Hepatocyte (in vitro differentiated cells): ENCODE measurements around the gene SRSF8. TPM values are rescaled to one million over a fixed set of nuclear protein-coding genes. Genes with fewer than 3 reads are reported as not detected.
A peak's percentile ranks its signal among the peaks of the same experiment; 100 is the strongest.
"Not testable (repeated sequence)": the region's sequence is repeated elsewhere in the genome, so short reads cannot be mapped to it uniquely, and the experiment has no call there.

ENCODE experiments used
- DNase-seq: peaks from one replicate; pipeline ENCODE4 v3.0.0-alpha.2; 2016; ENCODE audit warnings: low spot score
- H2AFZ ChIP-seq: fragments of 200-600 bp; sonication (generic); 2 replicates; pipeline ENCODE4 v1.6.0; 2016; ENCODE audit warnings: antibody characterized with exemption, mild to moderate bottlenecking
- H3K27ac ChIP-seq: fragments of 200-600 bp; sonication (generic); 2 replicates; pipeline ENCODE4 v1.5.1; 2016; ENCODE audit warnings: mild to moderate bottlenecking
- H3K27me3 ChIP-seq: fragments of 200-600 bp; sonication (generic); 2 replicates; pipeline ENCODE4 v1.6.1; 2016
- H3K36me3 ChIP-seq: fragments of 200-600 bp; sonication (generic); replicated peaks from 2 replicates; pipeline ENCODE4 v1.5.1; 2016; ENCODE audit warnings: low read depth; ENCODE audit not compliant: insufficient read depth
- H3K4me1 ChIP-seq: fragments of 200-600 bp; sonication (generic); 2 replicates; pipeline ENCODE4 v1.5.1; 2016; ENCODE audit warnings: mild to moderate bottlenecking, moderate library complexity; ENCODE audit not compliant: insufficient read depth
- H3K4me2 ChIP-seq: fragments of 200-600 bp; sonication (generic); 2 replicates; pipeline ENCODE4 v1.6.0; 2016
- H3K4me3 ChIP-seq: fragments of 200-600 bp; sonication (generic); 2 replicates; pipeline ENCODE4 v1.5.1; 2016; ENCODE audit warnings: mild to moderate bottlenecking
- H3K79me2 ChIP-seq: fragments of 200-600 bp; sonication (generic); 2 replicates; pipeline ENCODE4 v1.6.0; 2017; ENCODE audit warnings: mild to moderate bottlenecking
- H3K9me2 ChIP-seq: fragments of 200-600 bp; sonication (generic); replicated peaks from 2 replicates; pipeline ENCODE4 v1.6.0; 2017; ENCODE audit warnings: mild to moderate bottlenecking; ENCODE audit not compliant: insufficient read depth
- H3K9me3 ChIP-seq: fragments of 200-600 bp; sonication (generic); 2 replicates; pipeline ENCODE4 v1.5.1; 2016; ENCODE audit warnings: low read depth, mild to moderate bottlenecking
- H4K20me1 ChIP-seq: fragments of 200-600 bp; sonication (generic); 2 replicates; pipeline ENCODE4 v1.6.0; 2016; ENCODE audit warnings: mild to moderate bottlenecking; ENCODE audit not compliant: insufficient read depth, poor library complexity, severe bottlenecking
- EZH2 ChIP-seq: fragments of 200-600 bp; sonication (generic); IDR thresholded peaks from 2 replicates; pipeline ENCODE4 v1.6.1; 2016; ENCODE audit warnings: antibody characterized with exemption, mild to moderate bottlenecking, borderline replicate concordance
- EZH2phosphoT487 ChIP-seq: fragments of 200-600 bp; sonication (generic); IDR thresholded peaks from one replicate; pipeline ENCODE4 v1.6.1; 2018; ENCODE audit warnings: antibody characterized with exemption, mild to moderate bottlenecking, low read depth, moderate library complexity; ENCODE audit not compliant: unreplicated experiment, severe bottlenecking
- WGBS: methylation state at CpG from one replicate; pipeline ENCODE4 v1.1.6; 2016; ENCODE audit warnings: low lambda C conversion rate; ENCODE audit errors: missing lambda C conversion rate; 5-methylcytosine and 5-hydroxymethylcytosine counted together
- polyA plus RNA-seq: library from polyadenylated mRNA; unstranded; fragments of >200 nt; fragmentation: Nextera tagmentation; extraction: Ambion mirVana; gene quantifications from 2 replicates; pipeline ENCODE4 v1.2.1, GENCODE V29; 2016
- total RNA-seq: library from RNA; depleted of rRNA; stranded (reverse); fragments of >200 nt; gene quantifications from 2 replicates; pipeline ENCODE4 v1.2.3, GENCODE V29; 2014
- TF ChIP-seq, protein P1 (sequence below): fragments of 200-600 bp; sonication (generic); IDR thresholded peaks from 2 replicates; pipeline ENCODE4 v1.5.1; 2016; ENCODE audit warnings: antibody characterized with exemption, mild to moderate bottlenecking; ENCODE audit not compliant: poor library complexity

The SRSF8 gene
- total and polyA plus RNA-seq, 2 experiments from 2014 or later, result 48.2 to 52.0 TPM

DNA sequence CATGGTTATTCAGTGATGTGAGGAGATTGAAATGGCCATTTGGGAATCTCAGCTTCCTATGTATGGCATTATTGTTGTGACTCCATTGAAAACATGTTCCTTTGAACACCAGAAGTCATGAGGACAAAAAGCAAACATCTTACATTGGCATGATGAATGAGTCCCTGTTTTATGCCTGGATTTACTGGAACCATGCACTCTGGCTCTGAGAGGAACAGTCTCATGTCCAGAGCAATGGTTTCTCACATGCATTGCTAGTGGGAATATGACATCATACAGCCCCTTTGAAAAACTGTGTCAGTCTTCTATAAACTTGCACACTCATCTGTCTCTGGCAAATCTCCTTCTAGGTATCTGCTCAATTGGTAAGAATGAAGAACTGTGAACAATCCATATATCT lies 20.9 kb upstream of the SRSF8 start:
- Histone ChIP-seq H3K27me3 (no peaks in the 10 kb centered on the region), H3K4me1 (peaks cover 4% of the 10 kb centered on the region), H3K79me2 (no peaks in the 10 kb centered on the region), H3K4me2 (no peak overlapping the region), H3K4me3 (no peak overlapping the region), H3K9me2 (no peaks in the 10 kb centered on the region), H3K36me3 (no peaks in the 10 kb centered on the region), H4K20me1 (no peaks in the 10 kb centered on the region), H2AFZ (no peak overlapping the region), H3K27ac (no peak overlapping the region), H3K9me3 (no peaks in the 10 kb centered on the region)
- no peak for TF ChIP-seq EZH2phosphoT487
- no peak for TF ChIP-seq EZH2
- TF ChIP-seq, protein P1, sequence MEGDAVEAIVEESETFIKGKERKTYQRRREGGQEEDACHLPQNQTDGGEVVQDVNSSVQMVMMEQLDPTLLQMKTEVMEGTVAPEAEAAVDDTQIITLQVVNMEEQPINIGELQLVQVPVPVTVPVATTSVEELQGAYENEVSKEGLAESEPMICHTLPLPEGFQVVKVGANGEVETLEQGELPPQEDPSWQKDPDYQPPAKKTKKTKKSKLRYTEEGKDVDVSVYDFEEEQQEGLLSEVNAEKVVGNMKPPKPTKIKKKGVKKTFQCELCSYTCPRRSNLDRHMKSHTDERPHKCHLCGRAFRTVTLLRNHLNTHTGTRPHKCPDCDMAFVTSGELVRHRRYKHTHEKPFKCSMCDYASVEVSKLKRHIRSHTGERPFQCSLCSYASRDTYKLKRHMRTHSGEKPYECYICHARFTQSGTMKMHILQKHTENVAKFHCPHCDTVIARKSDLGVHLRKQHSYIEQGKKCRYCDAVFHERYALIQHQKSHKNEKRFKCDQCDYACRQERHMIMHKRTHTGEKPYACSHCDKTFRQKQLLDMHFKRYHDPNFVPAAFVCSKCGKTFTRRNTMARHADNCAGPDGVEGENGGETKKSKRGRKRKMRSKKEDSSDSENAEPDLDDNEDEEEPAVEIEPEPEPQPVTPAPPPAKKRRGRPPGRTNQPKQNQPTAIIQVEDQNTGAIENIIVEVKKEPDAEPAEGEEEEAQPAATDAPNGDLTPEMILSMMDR, result no peak
- no peak for DNase-seq

DNA sequence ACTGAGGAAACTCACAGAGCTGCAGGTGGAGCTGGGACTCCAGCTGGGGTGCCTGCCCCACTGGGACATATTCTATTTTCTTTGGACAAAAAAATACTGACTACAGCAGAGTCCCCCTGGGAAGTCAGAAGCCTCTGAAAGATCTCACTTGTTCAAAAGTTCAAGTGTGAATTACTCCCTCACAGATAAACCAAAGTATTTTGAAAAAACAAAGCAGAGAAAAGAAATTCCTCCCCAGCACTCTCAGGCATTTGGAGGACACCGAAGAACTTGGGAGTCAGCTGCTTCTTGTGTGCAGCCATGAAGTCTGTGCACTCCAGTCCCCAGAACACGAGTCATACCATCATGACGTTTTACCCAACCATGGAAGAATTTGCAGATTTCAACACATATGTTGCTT lies 17.6 kb upstream of the SRSF8 start, which contains the start of gene KDM4F:
TSS of gene KDM4F (plus strand) at position 301 of the 400 bp plus-strand sequence.
- WGBS, result 83% methylated on average over 3 of the region's 3 CpGs
- not testable (repeated sequence) for H2AFZ ChIP-seq, H3K27ac ChIP-seq, H3K4me1 ChIP-seq, H3K79me2 ChIP-seq, H3K4me3 ChIP-seq, H3K4me2 ChIP-seq, H3K9me3 ChIP-seq, H3K27me3 ChIP-seq, H3K36me3 ChIP-seq, DNase-seq, H3K9me2 ChIP-seq, H4K20me1 ChIP-seq

DNA sequence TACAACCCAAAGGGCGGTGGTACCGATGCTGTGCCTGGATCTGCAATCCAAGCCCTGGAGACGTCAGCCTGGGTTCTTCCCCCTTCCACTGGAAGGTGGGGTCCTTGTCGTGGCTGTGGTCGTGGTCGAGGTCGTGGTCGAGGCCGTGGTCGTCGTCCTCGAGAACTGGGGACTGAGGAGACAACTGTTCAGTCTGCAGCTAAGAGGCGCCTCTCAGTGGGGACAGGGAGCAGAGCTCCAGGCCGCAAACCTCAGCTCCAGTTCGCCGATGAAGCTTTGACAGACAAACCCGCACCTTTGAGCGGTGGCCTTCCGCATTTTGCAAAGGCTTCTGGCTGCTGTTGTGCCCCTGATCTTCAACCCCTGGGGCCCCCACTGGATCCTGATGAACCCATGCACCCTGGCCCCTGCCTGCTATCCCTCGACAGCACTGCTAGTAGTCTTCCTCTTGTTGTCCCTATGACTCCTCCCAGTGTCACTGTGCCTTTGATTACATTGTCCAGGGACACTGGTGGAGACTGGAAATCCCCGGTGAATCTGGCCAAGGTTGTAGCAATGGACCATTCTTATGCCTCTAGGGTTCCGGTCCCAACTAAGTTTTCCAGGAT lies 16.0 kb upstream of the SRSF8 start:
- Histone ChIP-seq H3K27ac (no peak overlapping the region), H3K4me2 (no peak overlapping the region), H3K36me3 (no peaks in the 10 kb centered on the region), H3K9me3 (no peaks in the 10 kb centered on the region), H4K20me1 (no peaks in the 10 kb centered on the region), H3K27me3 (no peaks in the 10 kb centered on the region), H2AFZ (no peak overlapping the region), H3K9me2 (no peaks in the 10 kb centered on the region), H3K79me2 (no peaks in the 10 kb centered on the region), H3K4me3 (no peak overlapping the region), H3K4me1 (no peaks in the 10 kb centered on the region)
- TF ChIP-seq EZH2, result no peak
- TF ChIP-seq, protein P1, result no peak
- no peak for TF ChIP-seq EZH2phosphoT487
- WGBS, result 93% methylated on average over 22 of the region's 22 CpGs
- DNase-seq, result no peak

DNA sequence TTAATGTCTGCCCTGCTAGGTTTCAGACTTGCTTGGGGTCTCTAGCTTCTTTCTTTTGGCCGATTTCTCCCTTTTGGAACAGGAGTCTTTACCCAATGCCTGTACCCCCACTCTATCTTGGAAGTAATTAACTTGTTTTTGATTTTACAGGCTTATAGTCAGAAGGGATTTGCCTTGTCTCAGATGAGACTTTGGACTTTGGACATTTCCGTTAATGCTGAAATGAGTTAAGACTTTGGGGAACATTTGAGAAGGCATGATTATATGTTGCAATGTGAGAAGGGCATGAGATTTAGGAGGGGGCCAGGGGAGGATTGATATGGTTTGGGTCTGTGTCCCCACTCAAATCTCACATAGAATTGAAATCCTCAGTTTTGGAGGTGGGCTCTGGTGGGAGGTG lies 12.4 kb upstream of the SRSF8 start:
- no peak for DNase-seq
- Histone ChIP-seq H3K9me3 (no peaks in the 10 kb centered on the region), H3K79me2 (no peaks in the 10 kb centered on the region), H4K20me1 (no peaks in the 10 kb centered on the region), H3K4me1 (no peaks in the 10 kb centered on the region), H3K4me2 (peak overlapping the region; percentile 1), H3K27me3 (no peaks in the 10 kb centered on the region), H3K36me3 (no peaks in the 10 kb centered on the region), H3K9me2 (no peaks in the 10 kb centered on the region), H2AFZ (no peak overlapping the region), H3K27ac (no peak overlapping the region), H3K4me3 (no peak overlapping the region)
- TF ChIP-seq, protein P1, result no peak
- no peak for TF ChIP-seq EZH2phosphoT487
- TF ChIP-seq EZH2, result no peak
- 45% methylated on average over 2 of the region's 2 CpGs for WGBS
